ENCODE measurements around the gene BTBD2.

The BTBD2 gene

DNA sequence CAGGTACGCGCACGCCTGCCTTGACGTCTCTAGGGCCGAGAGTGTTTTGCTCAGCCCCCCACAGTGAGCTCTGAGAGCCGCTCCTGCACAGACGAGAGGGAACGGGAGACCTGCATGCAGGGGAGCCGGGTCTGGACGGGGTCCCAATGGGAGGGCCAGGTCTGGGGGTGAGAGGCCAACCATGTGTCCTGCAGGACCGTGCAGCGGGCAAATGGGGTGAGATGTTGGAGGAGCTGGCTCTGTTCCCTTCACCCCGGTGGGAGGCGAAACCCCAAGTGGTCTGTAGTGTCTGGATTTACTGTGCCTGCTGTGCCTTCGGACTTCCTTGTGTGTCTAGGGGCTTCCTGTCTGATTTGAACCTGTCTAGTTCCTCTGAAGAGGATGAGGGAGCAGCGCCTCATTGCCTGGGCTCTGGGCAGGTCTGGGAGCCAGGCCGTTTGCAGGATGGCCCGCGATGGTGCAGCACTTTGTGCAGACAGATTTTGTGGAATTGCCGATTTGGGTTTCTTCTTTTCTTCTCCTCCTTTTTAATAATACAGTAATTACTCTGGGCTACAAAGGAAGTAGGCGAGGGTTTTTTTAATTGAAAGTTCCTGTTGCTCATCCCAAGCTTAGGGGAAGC lies 72.5 kb downstream of the BTBD2 start:
- no peak for DNase-seq (ENCODE audit: low read depth in 2 of 2)

DNA sequence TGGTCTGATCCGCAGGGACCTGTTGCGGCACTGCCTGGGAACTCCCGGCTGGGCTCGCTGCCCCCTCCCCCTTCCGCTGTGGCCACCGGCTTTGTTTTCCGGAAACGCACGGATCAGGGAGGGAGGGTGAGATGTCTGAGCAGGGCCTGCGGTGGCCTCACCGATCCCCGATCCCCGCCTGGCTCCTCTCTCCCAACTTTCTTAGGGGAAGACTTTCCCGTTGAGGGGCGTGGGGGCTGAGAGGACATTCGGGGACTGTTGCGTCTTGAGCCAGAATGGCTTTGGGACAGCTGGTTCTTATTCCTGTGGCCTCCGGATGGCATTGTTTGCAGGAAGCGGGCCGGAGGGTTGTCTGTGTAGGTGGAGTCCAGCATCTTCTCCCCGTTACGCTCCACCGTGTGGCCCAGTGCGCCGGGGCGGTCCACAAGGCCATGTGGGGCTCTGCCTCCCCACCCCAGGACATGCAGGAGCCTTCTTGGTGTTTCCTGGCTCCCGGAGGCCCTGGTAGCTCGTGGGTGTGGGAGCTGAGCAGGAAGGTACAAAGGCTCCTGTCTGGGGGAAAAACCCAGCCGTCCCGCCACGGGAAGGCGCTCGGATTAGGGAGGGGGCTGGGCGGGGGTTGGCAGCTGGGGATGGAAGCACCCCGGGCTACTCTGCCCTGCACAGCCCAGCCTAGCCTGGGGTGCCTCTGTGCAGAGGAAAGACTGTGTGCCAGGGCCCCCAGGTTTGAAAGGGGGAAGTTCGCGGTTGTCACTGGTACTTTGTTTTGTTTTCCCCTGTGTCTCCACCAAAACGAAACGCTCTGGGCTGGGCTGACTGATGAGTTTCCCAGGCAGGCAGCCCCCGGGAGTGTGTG lies 73.2 kb downstream of the BTBD2 start:
- DNase-seq (ENCODE audit: low read depth in 2 of 2): peak in 1 of 2 experiments; percentile 14

DNA sequence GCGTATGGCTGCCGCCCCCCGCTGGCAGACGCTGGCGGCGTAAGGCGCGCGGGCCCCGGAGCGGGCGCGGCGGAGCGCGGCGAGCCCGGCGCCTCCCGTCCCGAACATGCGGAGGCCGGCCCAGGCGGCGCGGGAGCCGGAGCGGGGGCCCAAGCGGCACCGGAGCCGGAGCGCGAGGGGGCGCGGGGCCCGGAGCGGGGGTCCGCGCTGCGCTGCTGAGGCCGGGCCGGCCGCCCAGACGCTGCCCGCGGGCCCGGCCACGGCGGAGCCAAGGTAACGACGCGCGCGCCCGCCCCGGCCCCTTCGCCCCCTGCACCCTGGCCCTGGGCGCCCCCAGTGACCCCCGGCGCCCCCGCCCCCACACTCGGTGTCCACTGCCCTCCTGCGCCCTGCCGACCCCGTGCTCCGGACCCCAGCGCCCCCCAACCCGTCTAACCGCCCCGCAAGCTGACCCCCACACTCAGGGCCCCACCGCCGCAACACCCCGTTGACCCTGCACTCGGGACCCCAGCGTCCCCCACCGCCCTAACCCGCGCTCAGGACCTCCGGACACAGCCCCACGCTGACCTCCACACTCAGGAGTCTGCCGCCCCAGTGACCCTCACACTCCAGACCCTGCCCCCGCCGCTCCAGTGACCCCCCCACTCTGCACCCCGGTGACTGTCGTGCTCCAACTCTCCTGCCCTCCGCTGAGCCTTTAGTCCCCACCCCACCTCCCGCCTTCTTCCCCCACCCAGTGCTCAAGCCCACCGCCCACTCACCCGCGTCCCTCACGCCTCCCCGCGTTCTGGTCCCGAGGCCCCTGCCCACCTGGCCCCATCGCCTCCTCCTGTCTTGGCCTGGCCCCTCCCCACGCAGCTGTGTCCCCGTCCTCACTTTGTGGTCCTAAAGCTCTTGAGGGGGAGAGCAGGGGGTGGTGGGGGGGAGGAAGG lies 74.1 kb downstream of the BTBD2 start, which contains the start of gene CSNK1G2:
Gene CSNK1G2, plus strand, starts transcription at position 27 of the 932 bp plus-strand sequence. CDS start 28,601 bp downstream, outside the sequence.
- DNase-seq (ENCODE audit: low read depth in 2 of 2): no peak

DNA sequence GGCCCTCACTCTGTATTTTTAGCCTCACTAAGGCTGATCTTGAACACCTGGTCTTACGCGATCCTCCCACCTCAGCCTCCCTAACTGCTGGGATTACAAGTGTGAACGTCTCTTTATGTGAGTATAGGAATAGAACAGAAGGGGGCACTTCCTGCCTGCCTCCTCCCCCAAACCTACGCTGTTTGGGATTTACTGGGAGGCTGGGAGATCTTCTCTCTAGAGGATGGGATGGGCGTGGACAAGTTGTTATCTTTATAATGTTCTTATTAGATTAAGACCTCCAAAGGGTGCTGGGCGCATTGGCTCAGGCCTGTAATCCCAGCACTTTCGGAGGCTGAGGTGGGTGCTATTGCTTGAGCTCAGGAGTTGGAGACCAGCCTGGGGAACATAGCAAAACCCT lies 77.4 kb downstream of the BTBD2 start:
- no peak for DNase-seq (ENCODE audit: low read depth in 2 of 2)

DNA sequence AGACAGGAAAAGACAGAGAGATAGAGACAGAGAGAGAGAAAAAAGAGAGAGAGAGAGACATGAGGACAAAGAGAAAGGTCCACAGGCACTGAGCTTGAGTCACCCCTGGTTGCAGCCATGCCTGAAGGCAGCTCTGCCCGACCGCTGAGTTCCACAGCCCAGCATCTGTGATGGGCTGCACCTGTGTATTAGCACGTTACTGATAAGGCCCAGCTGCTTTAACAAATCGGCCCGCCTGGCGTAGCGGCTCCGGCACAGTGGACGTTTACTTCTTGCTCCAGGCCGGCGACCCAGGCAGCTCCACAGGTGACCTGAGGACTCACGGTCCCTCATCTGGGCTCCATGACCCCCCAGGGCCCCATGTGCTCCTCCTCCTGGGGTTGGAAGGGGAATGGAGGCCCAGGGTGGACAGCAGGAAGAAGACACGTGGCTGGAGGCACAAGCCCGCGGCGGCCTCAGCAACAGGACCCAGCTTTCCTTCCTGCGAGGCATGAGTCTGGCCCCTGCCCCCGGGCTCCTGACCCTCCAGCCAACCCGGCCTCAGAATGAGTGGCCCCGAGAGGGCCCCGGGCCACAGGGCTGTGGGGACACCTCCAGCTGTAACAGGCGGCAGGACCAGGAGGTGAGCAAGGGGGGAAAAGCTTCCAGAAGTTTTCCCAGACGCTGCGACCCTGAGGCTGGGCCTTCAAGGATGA lies 78.5 kb downstream of the BTBD2 start:
- no peak for DNase-seq (ENCODE audit: low read depth in 2 of 2)

DNA sequence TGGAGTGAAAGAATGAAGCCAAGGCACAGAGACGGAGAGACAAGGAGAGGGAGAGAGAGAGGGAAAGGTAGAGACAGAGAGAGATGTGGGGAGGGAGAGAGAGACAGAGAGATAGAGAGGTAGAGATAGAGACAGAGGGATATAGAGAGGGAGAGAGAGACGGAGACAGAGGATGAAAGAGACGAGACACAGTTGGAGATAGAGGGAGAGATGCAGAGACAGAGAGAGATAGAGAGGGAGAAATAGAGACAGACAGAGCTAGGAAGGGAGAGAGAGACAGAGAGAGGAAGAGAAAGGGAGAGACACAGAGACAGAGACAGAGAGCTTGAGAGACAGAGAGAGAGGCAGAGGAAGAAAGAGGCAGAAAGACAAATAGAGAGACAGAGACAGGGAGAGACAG lies 79.1 kb downstream of the BTBD2 start:
- DNase-seq (ENCODE audit: low read depth in 2 of 2): no peak

DNA sequence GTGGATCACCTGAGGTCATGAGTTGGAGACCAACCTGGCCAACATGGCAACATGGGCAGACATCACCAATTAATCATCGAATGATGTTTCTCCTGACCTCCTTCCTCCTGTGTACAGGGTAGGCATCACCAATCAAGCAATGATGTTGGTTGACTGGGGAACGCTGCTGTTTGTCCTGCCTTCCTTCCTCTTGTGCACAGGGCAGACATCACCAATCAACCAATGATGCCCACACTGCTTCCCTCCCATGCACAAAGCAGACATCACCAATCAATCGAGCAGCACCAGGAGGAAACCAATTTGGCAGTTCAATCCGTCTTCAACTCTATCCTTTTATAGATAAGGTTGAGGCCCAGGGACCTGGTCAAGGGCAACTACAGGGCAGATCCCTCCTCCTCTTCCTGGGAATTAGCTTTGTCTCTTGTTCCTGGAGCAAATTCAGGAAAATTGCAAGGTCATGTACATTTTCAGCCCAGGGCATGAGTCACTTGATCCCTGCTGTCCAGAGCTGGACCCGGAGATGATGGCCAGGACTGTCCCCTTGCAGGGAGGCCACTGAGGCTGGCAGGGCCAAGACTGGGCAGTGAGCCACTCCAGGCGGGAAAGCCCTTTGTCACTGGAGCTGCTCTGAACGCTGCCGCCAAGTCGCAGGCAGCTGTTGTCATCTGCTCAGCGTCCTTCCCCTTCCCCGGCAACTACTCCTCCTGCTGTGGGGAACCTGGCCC lies 79.9 kb downstream of the BTBD2 start:
- no peak for DNase-seq (ENCODE audit: low read depth in 2 of 2)
